ENCODE results near the gene BICD1.

BICD1 gene

DNA sequence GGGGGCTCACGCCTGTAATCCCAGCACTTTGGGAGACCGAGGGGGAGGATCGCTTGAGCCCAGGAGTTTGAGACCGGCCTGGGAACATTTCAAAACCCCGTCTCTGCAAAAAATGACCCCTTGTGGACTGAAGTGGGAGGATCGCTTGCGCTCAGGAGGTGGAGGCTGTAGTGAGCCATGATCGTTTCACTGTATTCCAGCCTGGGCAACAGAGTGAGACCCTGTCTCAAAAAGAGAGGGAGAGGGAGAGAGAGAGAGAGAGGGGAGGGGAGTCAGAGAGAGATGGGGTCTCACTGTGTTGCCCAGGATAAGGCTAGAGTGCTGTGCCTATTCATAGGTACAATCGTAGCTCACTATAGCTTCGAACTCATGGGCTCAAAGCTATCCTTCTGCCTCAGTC lies 295.5 kb downstream of the BICD1 start:
- H3K27me3 ChIP-seq (ENCODE audit: insufficient read depth, low read depth, severe bottlenecking) = no peaks in the 10 kb centered on the region
- H3K4me3 ChIP-seq (ENCODE audit: low read depth, low read length) = no peak overlapping the region
- DNase-seq = no peak
- H3K36me3 ChIP-seq = no peaks in the 10 kb centered on the region
- no peaks in the 10 kb centered on the region for H3K9me3 ChIP-seq (ENCODE audit: severe bottlenecking)
- TF ChIP-seq, protein P1, sequence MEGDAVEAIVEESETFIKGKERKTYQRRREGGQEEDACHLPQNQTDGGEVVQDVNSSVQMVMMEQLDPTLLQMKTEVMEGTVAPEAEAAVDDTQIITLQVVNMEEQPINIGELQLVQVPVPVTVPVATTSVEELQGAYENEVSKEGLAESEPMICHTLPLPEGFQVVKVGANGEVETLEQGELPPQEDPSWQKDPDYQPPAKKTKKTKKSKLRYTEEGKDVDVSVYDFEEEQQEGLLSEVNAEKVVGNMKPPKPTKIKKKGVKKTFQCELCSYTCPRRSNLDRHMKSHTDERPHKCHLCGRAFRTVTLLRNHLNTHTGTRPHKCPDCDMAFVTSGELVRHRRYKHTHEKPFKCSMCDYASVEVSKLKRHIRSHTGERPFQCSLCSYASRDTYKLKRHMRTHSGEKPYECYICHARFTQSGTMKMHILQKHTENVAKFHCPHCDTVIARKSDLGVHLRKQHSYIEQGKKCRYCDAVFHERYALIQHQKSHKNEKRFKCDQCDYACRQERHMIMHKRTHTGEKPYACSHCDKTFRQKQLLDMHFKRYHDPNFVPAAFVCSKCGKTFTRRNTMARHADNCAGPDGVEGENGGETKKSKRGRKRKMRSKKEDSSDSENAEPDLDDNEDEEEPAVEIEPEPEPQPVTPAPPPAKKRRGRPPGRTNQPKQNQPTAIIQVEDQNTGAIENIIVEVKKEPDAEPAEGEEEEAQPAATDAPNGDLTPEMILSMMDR (IDR thresholded peaks at IDR 0.05; ENCODE audit: low read depth, low read length) = no peak
- no peak overlapping the region for H3K27ac ChIP-seq

DNA sequence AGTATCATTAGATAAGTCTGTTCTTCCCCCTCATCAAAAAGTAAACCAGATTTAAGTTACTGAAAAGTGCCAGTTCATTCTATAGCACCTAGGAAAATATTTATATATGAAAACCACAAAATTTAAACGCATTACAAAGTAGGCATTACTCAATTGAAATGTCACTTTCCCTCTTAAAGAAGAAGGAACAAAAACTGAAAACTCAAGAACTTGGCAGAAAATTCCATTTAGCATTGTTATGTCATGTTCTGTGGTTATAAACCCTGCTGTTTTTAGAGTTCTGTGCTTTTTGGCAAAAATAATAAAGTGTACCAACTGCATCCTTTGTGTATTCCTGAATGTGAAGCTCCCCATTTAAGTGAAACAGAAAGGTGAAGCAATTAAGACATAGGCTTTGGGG lies 296.3 kb downstream of the BICD1 start:
- H3K9me3 ChIP-seq (ENCODE audit: severe bottlenecking) = no peaks in the 10 kb centered on the region
- no peak for DNase-seq
- H3K4me3 ChIP-seq (ENCODE audit: low read depth, low read length) = no peak overlapping the region
- TF ChIP-seq, protein P1 (IDR thresholded peaks at IDR 0.05; ENCODE audit: low read depth, low read length) = no peak
- no peak overlapping the region for H3K27ac ChIP-seq
- no peaks in the 10 kb centered on the region for H3K27me3 ChIP-seq (ENCODE audit: insufficient read depth, low read depth, severe bottlenecking)
- no peaks in the 10 kb centered on the region for H3K36me3 ChIP-seq

DNA sequence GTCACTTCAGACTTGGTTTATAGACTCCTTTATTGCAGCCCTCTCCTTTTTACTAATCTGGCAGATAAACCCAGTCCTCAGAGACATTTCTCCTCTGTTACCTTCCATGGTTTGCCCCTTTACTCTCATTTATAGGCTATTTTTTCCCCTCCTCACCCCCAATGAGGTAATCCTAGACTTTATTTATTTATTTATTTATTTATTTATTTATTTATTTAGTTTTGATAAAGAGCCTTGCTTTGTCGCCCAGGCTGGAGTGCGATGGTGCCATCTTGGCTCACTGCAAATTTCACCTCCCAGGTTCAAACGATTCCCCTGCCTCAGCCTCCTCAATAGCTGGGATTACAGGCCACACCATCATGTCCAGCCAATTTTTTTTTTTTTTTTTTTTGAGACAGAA lies 301.1 kb downstream of the BICD1 start:
- TF ChIP-seq, protein P1 (IDR thresholded peaks at IDR 0.05; ENCODE audit: low read depth, low read length) = no peak
- Histone ChIP-seq H3K36me3 (no peaks in the 10 kb centered on the region), H3K27me3 (ENCODE audit: insufficient read depth, low read depth, severe bottlenecking) (no peaks in the 10 kb centered on the region), H3K4me3 (ENCODE audit: low read depth, low read length) (no peak overlapping the region), H3K27ac (no peak overlapping the region), H3K9me3 (ENCODE audit: severe bottlenecking) (no peaks in the 10 kb centered on the region)
- DNase-seq = no peak

DNA sequence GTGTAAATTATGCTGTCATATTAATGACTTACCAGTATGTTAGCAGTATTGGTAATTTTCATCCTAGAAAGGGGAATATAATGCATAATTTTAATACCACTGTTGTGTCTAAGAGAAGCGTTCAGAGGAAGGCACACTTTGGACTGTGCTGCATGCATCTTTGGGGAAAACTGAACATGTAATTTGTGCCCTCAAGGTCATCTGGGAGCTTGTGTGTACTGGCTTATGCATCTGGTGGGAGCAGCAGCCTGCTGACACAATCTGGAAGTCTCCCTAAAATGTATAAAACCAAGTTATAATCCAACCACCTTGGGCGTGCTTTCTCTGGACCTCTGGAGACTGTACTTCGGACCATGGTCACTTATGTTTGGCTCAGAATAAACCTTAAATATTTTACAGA lies 306.8 kb downstream of the BICD1 start:
- Histone ChIP-seq H3K36me3 (no peaks in the 10 kb centered on the region), H3K4me3 (ENCODE audit: low read depth, low read length) (no peak overlapping the region), H3K27ac (no peak overlapping the region), H3K9me3 (ENCODE audit: severe bottlenecking) (no peaks in the 10 kb centered on the region), H3K27me3 (ENCODE audit: insufficient read depth, low read depth, severe bottlenecking) (no peaks in the 10 kb centered on the region)
- DNase-seq = no peak
- TF ChIP-seq, protein P1 (IDR thresholded peaks at IDR 0.05; ENCODE audit: low read depth, low read length) = no peak

DNA sequence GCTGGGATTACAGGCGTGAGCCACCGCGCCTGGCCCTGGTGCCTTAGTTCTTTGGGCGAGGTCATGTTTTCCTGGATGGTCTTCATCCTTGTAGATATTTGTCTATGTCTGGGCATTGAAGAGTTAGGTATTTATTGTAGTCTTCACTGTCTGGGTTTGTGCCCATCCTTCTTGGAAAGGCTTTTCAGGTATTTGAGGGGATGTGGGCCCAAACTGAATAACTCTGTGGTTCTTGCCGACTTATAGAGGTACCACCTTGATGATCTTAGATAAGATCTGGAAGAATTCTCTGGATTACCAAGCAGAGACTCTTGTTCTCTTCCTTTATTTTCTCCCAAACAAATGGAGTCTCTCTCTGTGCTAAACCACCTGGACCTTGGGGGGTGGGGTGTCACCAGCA lies 311.6 kb downstream of the BICD1 start:
- TF ChIP-seq, protein P1 (IDR thresholded peaks at IDR 0.05; ENCODE audit: low read depth, low read length) = no peak
- no peaks in the 10 kb centered on the region for H3K27me3 ChIP-seq (ENCODE audit: insufficient read depth, low read depth, severe bottlenecking)
- no peak overlapping the region for H3K27ac ChIP-seq
- no peak overlapping the region for H3K4me3 ChIP-seq (ENCODE audit: low read depth, low read length)
- DNase-seq = no peak
- no peaks in the 10 kb centered on the region for H3K36me3 ChIP-seq
- no peaks in the 10 kb centered on the region for H3K9me3 ChIP-seq (ENCODE audit: severe bottlenecking)

DNA sequence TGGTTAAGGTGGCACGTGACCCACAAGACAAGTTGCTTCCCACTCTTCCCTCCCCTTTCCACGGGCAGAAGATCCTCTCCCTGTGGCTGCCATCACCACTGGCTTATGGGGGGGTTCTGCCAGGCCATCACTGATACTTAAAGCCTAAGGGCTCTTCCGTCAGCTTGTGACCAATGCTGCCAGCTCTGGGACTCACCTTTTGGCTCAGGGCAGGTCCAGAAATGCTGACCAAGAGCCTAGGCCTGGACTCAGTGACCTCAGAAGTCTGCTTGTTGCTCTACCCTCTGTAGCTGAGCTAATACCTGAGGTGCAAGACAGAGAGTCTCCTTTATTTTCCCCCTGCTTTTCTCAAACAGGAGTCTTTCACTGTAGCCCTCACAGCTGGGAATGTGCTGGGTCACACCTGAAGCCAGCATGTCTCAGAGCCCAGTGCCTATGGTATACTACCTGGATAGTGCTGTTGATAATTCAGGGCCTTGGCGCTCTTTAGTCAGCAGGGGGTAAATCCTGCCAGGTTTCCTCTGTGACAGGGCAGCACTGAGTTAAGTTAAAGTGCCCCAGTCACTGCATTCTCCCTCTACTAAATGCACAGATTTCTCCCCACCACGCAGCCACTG lies 312.4 kb downstream of the BICD1 start:
- Histone ChIP-seq H3K4me3 (ENCODE audit: low read depth, low read length) (no peak overlapping the region), H3K9me3 (ENCODE audit: severe bottlenecking) (no peaks in the 10 kb centered on the region), H3K36me3 (no peaks in the 10 kb centered on the region), H3K27me3 (ENCODE audit: insufficient read depth, low read depth, severe bottlenecking) (no peaks in the 10 kb centered on the region), H3K27ac (no peak overlapping the region)
- no peak for DNase-seq
- TF ChIP-seq, protein P1 (IDR thresholded peaks at IDR 0.05; ENCODE audit: low read depth, low read length) = no peak
